G401.6 (cell line): ENCODE measurements around the gene ALKBH3.

ENCODE experiments used
- FAIRE-seq: peaks from 2 replicates; lab custom pipeline; 2012; peaks lifted over from hg19 to GRCh38; lab: Jason Lieb, UNC

ALKBH3 gene

GRCh38 chr11:43895601-43896000 is 15.0 kb downstream of the ALKBH3 start:
- FAIRE-seq = no peak

DNA sequence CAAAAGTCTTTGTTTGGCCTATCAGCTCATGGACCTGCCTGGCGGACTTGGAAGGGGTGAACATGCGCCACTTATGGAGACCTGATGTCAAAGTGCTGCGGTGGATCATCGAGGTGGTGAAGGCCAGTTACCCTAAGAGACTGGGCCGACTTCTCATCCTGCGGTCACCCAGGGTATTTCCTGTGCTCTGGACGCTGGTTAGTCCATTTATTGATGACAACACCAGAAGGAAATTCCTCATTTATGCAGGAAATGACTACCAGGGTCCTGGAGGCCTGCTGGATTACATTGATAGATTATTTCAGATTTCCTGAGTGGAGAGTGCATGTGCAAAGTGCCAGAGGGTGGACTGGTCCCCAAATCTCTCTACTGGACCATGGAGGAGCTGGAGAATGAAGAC is 17.9 kb downstream of the ALKBH3 start:
- no peak for FAIRE-seq

DNA sequence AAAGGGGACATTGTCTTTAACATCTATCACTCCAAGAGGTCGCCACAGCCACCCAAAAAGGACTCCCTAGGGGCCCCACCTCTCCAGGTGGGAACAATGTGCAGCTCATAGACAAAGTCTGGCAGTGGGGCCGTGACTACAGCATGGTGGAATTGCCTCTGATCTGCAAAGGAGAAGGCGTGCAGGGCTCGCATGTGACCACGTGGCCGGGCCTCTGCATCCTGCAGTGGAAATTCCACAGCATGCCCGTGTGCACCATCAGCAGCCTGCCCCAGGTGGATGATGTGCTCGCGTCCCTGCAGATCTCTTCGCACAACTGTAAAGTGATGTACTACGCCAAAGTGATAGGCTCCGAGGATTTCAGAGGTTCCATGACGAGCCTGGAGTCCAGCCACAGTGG is 18.5 kb downstream of the ALKBH3 start:
- no peak for FAIRE-seq

- FAIRE-seq = no peak
Observed at GRCh38 chr11:43901551-43901950, 20.9 kb downstream of the ALKBH3 start.

- FAIRE-seq = no peak
Observed at GRCh38 chr11:43903078-43903477, 22.4 kb downstream of the ALKBH3 start.

- FAIRE-seq = no peak
Observed at GRCh38 chr11:43903969-43904368, 23.3 kb downstream of the ALKBH3 start.

DNA sequence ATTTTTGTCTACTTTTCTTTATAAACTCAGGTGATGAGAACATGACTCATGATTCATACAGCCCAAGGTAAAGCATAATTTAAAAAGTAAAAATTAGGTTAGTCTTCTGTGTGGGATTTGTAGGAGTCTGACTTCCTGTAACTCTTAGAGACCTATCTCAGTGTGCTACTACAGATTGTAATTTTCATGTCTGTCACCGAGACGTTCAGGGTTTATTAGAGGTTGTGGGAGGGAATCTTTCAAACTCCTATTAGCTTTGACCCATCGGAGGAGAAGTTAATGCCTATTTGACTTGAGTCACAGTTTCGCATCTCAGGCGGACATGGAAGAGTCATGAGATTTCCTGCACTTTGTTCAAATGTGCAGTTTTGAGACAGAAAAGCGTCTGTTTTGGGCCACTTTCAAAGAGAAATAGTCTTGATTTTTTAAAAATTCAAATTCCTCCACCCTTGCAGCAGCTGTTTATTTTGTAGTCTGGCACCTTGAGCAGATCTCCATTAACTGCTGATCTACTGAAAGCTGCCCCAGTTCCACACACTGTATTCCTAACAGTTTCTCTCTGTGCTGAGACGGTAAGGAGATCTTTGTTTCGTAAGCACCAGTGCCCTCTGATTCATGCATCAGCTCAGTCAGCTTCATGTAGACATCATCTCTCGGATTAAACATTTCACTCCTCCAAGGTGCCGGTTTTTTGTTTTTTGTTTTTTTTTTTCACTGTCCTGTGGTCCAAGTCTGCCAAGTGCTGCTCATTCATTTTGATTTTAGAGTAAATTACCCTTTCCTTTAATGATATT is 24.3 kb downstream of the ALKBH3 start:
- no peak for FAIRE-seq

- no peak for FAIRE-seq
Observed at GRCh38 chr11:43905813-43906241, 25.2 kb downstream of the ALKBH3 start.

DNA sequence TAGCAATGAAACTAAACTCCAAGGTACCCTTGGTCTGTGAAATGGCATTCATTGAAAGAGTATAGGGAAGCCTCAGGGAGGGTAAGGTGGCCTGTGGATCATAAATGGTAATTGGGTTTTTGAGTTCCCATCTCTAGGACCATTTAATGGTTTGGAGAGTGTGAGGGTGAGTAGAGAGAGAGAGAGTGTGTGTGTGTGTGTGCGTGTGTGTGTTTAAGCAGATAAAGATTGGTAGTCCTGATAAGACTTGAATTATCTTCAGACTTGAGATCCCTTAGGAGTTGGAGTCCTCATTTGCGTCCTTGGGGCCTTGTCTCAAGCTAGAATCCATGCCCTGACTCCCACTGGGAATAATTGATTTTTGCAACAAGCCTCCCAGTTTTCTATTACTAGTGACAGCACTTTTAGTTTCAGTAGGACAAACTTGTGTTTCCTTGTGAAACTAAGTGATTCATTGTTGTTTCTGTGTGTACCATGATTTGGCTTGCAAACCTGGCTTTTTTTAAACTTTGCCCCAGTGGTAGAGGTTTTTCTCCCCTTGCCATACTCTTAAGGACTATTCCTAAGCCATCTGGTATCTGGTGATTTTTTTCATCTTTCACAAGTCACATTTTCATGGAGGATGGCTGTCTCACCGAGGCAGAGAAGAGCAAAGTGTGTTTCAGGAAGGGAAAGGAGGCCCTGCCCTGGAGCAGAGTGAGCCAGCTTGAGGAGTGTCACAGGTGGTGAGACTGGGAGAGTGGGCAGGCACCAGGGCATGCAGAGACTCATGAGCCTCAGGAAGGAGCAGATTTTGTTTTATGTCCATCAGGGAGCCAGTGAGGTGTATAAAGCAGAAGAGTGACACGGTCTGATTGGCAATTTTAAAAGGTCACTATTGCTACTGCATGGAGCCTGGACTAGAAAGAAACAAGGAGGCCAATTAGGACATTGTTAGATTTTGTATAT is 26.7 kb downstream of the ALKBH3 start:
- FAIRE-seq = no peak

- no peak for FAIRE-seq
Observed at GRCh38 chr11:43908191-43908590, 27.6 kb downstream of the ALKBH3 start.

- FAIRE-seq = no peak
Observed at GRCh38 chr11:43908683-43909082, 28.1 kb downstream of the ALKBH3 start.

DNA sequence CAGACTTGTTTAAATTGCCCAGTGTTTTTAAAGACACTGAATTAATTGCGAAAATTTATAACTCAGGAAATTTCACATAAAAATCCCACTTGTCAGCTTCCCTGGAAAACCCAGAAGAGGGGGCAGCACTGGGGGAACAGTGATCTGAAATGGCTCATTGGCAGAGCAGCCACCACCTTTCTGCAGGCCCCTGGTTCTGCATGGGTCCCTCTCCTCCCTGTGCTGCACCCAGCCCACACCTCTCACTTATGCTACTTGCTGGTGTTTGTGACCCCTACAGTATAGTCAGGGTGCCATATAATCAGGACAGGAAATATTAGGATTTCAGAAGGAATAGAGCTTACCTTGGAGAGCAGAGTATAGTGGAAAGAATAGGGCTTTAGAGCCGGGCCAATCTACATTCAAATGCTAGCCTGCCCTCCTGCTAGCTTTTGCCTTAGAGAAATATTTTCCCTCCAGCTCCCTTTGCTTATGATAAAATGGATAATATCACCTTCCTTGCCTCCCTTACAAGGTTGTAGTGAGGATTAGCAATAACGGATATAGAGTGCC is 33.3 kb downstream of the ALKBH3 start:
- FAIRE-seq = no peak

- FAIRE-seq = no peak
Observed at GRCh38 chr11:43914466-43914865, 33.8 kb downstream of the ALKBH3 start.

- FAIRE-seq = no peak
Observed at GRCh38 chr11:43916621-43917020, 36.0 kb downstream of the ALKBH3 start.

DNA sequence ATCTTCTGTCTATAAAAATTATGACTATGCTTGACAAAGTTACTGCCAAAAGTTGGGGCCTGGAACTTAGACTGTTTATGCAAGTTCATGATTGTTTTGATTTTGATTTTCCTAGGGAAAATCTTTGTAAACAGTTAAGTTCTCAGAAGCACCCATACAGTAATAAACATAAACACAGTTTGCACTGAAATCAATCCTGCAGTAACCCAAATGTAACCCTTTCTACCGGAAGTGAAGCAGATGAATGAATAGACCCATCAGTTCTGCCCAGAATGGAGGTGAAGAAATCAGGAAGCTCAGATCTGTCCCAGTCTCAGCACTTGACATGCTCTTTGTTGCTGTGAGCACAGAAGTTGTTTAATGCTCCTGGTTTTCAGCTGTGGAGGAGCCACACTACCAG is 37.2 kb downstream of the ALKBH3 start:
- FAIRE-seq = no peak

DNA sequence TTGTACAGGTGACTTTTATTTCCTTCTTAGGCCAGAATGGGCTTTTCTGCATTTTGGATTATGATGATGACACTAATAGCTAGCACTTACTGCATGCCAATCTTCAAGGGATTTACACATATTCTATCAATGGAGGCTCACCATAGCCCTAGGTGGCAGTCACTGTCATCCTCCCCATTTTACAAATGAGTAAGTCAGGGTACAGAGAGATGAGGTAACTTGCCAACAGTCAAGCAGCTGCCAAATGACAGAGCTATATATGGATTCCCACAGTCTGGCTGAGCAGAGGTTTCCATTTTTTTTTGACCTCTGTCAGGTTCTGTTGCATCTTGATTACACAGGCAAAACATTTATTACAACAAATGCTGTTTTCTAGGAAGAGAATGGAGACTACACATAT is 38.0 kb downstream of the ALKBH3 start:
- no peak for FAIRE-seq

DNA sequence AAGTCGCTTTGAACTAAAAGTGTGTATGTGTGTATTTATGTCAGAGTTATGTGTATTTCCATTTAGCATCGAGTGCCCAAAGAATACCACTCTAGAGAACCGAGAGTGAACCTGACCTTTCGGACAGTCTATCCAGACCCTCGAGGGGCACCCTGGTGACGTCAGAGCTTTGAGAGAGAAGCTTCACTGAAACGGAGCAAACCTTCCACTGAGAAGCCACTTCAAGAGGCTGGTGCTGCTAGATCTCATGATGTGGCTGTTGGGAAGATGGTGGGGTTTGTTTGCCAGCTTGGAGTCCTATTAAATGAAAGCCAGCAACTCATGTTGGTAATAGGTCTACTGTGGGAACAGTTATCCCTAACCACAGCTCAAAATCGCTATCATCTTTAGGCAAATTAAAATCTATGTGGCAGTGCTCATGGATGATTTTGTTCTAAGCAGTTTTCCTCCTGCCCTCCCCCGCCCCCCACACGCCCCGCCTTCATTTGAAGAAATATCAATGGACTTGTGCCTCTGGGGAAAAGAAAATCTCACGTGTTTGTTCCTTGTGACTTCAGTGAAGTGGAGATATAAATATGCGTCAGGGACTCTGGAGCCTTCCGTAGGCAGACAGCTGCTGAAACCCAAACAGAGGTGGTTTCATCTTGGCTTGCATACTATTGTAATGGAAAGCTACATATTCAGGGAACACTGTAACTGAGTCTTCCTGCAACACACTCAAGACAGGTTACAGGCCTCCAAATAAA is 39.4 kb downstream of the ALKBH3 start:
- FAIRE-seq = no peak

DNA sequence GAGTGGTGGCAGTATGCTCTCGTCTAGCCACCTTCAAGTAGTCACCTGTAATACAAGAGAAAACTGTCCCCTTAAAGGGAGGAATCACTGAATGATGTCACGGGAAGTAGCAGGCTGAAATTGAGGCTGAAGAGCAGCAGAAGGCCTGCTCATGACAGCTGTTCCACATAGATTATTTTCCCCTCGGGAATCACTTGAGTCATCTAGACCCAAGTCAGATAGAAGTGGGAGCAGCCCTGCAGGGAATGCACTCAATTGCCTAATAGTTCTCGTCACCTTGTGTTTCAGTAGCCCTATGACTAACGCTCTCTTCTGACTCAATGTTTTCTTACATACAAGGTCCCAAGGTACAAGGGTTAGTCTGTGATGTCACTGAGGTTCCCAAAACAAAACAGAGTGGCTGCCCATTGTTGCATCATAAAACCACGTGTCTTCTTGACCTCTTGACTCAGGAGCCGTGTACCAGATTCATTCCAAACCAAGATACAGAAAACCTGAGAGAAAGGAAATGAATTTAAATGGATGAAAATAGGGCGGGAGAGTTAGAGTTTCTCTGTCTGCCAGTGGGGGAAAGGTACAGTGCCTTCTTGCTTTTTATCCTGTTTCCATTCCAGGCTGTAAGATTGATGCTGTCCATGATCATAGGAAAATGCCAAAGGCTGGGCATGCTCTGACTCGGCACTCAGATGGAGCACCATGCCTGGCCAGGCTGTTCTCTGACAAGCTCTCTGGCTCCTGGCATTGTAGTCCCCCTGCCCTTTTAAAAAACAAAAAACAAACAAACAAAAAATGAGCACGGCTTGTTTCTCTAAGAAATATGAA is 40.2 kb downstream of the ALKBH3 start:
- no peak for FAIRE-seq

- FAIRE-seq = no peak
Observed at GRCh38 chr11:43921561-43922294, 41.1 kb downstream of the ALKBH3 start.

DNA sequence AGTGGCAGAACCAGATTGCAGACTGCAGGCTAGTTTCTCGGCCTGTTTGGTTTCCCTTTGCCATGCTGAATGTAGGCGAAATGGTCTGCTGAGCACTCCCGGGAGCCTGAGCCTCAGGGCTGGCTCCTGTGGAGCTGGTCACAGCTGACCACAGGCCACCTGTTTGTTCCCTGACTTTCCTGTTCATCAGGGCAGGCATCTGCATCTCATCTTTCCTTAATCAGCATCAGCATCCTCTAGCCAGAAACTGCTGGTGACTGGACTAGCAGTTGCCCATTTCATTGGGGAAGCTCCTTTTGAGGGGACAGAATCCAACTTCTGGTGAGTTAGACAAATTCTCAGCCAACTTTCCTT is 41.6 kb downstream of the ALKBH3 start:
- no peak for FAIRE-seq
